K562 (cell line): ENCODE data around the gene SRPX. TPM values are rescaled to one million over a fixed set of nuclear protein-coding genes. Genes with fewer than 3 reads are reported as not detected.

Experiments
- ATAC-seq: fragments of 200-7000 bp; cut with Tn5 transposase; 3 replicates; pipeline ENCODE4 v1.9.1; 2020; ENCODE audit warnings: moderate library complexity
- BruUV-seq: library from RNA; stranded (reverse); fragments of 400-500 nt; replicated peaks from 2 replicates; lab custom pipeline; 2021; lab: Mats Ljungman, UMichigan
- CTCF ChIA-PET: fragments of 300-600 bp; formaldehyde crosslinking; extraction: SDS; loops from one replicate; lab custom pipeline; 2021; ENCODE audit warnings: low intra/inter-chr PET ratio; lab: Yijun Ruan, JAX
- POLR2A ChIA-PET: fragments of 300-600, 350-650 bp; sonication (Branson Sonifier 250); formaldehyde crosslinking; extraction: SDS; loops from one replicate; lab custom pipeline; 2021; ENCODE audit warnings: antibody characterized with exemption, inconsistent platforms; lab: Yijun Ruan, JAX
- DNase-seq, 4 experiments: peaks; one replicate each; pipeline versions ENCODE4 v3.0.0 to v3.0.0-alpha.2; 2011 to 2018; ENCODE audit warnings: low spot score in 3 of 4, mixed read lengths in 3 of 4; ENCODE audit errors: extremely low read depth in 1 of 4
- FAIRE-seq: peaks from 2 replicates; lab custom pipeline; 2011; peaks lifted over from hg19 to GRCh38; lab: Jason Lieb, UNC
- H2AFZ ChIP-seq: 2 replicates; pipeline ENCODE4 v1.6.0; 2011; ENCODE audit warnings: low read depth, low read length, control low read depth, inconsistent platforms
- H3K27ac ChIP-seq: fragments of 200-600 bp; 3 replicates; pipeline ENCODE4 v1.8.0; 2011; ENCODE audit warnings: low read depth, mild to moderate bottlenecking, control low read depth, inconsistent platforms, low read length, moderate library complexity, mixed read lengths; ENCODE audit errors: extremely low read depth
- H3K27me3 ChIP-seq, 2 experiments: fragments of 300-600 bp in 1 of 2; 2 replicates in 1 of 2; 3 replicates in 1 of 2; pipeline versions ENCODE4 v1.6.0 to v1.8.0; 2011; ENCODE audit warnings: inconsistent platforms in 2 of 2, low read length in 2 of 2, mild to moderate bottlenecking in 1 of 2, mixed read lengths in 1 of 2, moderate library complexity in 1 of 2; ENCODE audit not compliant: control insufficient read depth in 2 of 2, insufficient read depth in 2 of 2
- H3K36me3 ChIP-seq: fragments of 300-600 bp; 3 replicates; pipeline ENCODE4 v1.8.0; 2011; ENCODE audit warnings: mild to moderate bottlenecking, low read length, inconsistent platforms; ENCODE audit not compliant: control insufficient read depth, insufficient read depth
- H3K4me1 ChIP-seq, 2 experiments: fragments of 200-600 bp in 1 of 2; replicated peaks in 1 of 2; 2 replicates in 1 of 2; 3 replicates in 1 of 2; pipeline versions ENCODE4 v1.5.1 to v1.8.0; 2011; ENCODE audit warnings: inconsistent platforms in 2 of 2, low read length in 2 of 2, mild to moderate bottlenecking in 1 of 2, mixed read lengths in 1 of 2, moderate library complexity in 1 of 2; ENCODE audit not compliant: control insufficient read depth in 2 of 2, insufficient read depth in 2 of 2
- H3K4me2 ChIP-seq: 2 replicates; pipeline ENCODE4 v1.6.1; 2011; ENCODE audit warnings: low read length, control low read depth, inconsistent platforms, mixed read lengths; ENCODE audit not compliant: insufficient read depth
- H3K4me3 ChIP-seq: fragments of 200-600 bp; sonication (generic), shearing (Covaris generic); 2 replicates; pipeline ENCODE4 v1.5.1; 2016; ENCODE audit warnings: control low read depth, inconsistent platforms
- H3K79me2 ChIP-seq: fragments of 200-600 bp; 3 replicates; pipeline ENCODE4 v1.8.0; 2011; ENCODE audit warnings: low read length, inconsistent platforms; ENCODE audit not compliant: control insufficient read depth, insufficient read depth
- H3K9ac ChIP-seq, 2 experiments: 2 replicates each; pipeline versions ENCODE4 v1.6.0 to v1.6.1; 2011; ENCODE audit warnings: low read depth in 2 of 2, low read length in 2 of 2, control low read depth in 1 of 2, inconsistent platforms in 1 of 2, mild to moderate bottlenecking in 1 of 2, mixed read lengths in 1 of 2; ENCODE audit not compliant: insufficient read depth in 1 of 2
- H3K9me1 ChIP-seq: one replicate; pipeline ENCODE4 v1.6.0; 2011; ENCODE audit warnings: inconsistent platforms, mild to moderate bottlenecking, low read length, moderate library complexity; ENCODE audit not compliant: control insufficient read depth, insufficient read depth
- H3K9me3 ChIP-seq: replicated peaks from 2 replicates; pipeline ENCODE4 v1.5.1; 2011; ENCODE audit warnings: low read depth, low read length, inconsistent platforms; ENCODE audit not compliant: control insufficient read depth, insufficient read depth
- H4K20me1 ChIP-seq: replicated peaks from 2 replicates; pipeline ENCODE4 v1.6.1; 2011; ENCODE audit warnings: low read length, inconsistent platforms, mixed read lengths; ENCODE audit not compliant: control insufficient read depth, insufficient read depth
- ASH1L ChIP-seq: fragments of 450-650 bp; IDR thresholded peaks from 2 replicates; pipeline ENCODE4 v1.6.1; 2018; ENCODE audit warnings: borderline replicate concordance, mild to moderate bottlenecking, low read depth; ENCODE audit not compliant: partially characterized antibody
- CBX2 ChIP-seq: fragments of 200-600 bp; sonication (generic); IDR thresholded peaks from one replicate; pipeline ENCODE4 v1.6.1; 2012; ENCODE audit warnings: mild to moderate bottlenecking, low read length, inconsistent platforms; ENCODE audit not compliant: insufficient read depth, poor library complexity, severe bottlenecking
- CBX8 ChIP-seq: fragments of 200-600 bp; sonication (generic); IDR thresholded peaks from 2 replicates; pipeline ENCODE4 v1.6.1; 2012; ENCODE audit warnings: borderline replicate concordance, mixed run types, low read depth, mild to moderate bottlenecking, moderate library complexity, mixed read lengths, low read length, control low read depth, inconsistent platforms; ENCODE audit not compliant: poor library complexity, severe bottlenecking; ENCODE audit errors: extremely low read depth
- GTF2F1 ChIP-seq: IDR thresholded peaks from 2 replicates; pipeline ENCODE4 v1.6.1; 2011; ENCODE audit warnings: low read depth, low read length, improper control_type of control experiment
- MED1 ChIP-seq: sonication (generic); formaldehyde crosslinking; IDR thresholded peaks from 2 replicates; pipeline ENCODE4 v1.8.1; 2023; ENCODE audit warnings: missing genetic modification reagents, borderline replicate concordance
- NR4A1 ChIP-seq, 2 experiments: fragments of 250-450 bp in 1 of 2; fragments of 450-650 bp in 1 of 2; sonication (Bioruptor Pico) in 1 of 2; IDR thresholded peaks; 2 replicates each; pipeline versions ENCODE4 v1.4.0 to v1.6.1; 2016 to 2020; ENCODE audit warnings: mild to moderate bottlenecking in 2 of 2, missing compliant biosample characterization in 1 of 2, missing genetic modification characterization in 1 of 2, moderate library complexity in 1 of 2
- SMAD4 ChIP-seq: fragments of 250-450 bp; sonication (Bioruptor Pico); conservative IDR thresholded peaks from 2 replicates; pipeline ENCODE4 v1.8.0; 2021; ENCODE audit warnings: inconsistent platforms, mild to moderate bottlenecking, moderate library complexity
- SMARCA4 ChIP-seq: fragments of 450-650 bp; IDR thresholded peaks from 2 replicates; pipeline ENCODE4 v1.6.1; 2016
- SREBF1 ChIP-seq: fragments of 150-350 bp; IDR thresholded peaks from 2 replicates; pipeline ENCODE4 v1.6.1; 2014; ENCODE audit warnings: antibody characterized with exemption, low read depth, low read length, borderline replicate concordance
- ZNF347 ChIP-seq: fragments of 450-650 bp; formaldehyde crosslinking; IDR thresholded peaks from 2 replicates; pipeline ENCODE4 v1.4.0; 2020; ENCODE audit warnings: low read depth, mild to moderate bottlenecking, moderate library complexity
- ZNF766 ChIP-seq: fragments of 200-800 bp; sonication (Bioruptor generic); conservative IDR thresholded peaks from 2 replicates; pipeline ENCODE4 v1.6.1; 2016; ENCODE audit warnings: missing genetic modification characterization, missing compliant biosample characterization
- WGBS: fragments of 100-300 bp; shearing (Covaris generic); methylation state at CpG from one replicate; pipeline ENCODE4 v1.1.6; 2016; ENCODE audit warnings: low coverage, mixed read lengths; ENCODE audit not compliant: insufficient coverage; ENCODE audit errors: missing lambda C conversion rate; 5-methylcytosine and 5-hydroxymethylcytosine counted together
- in situ Hi-C: fragments of 300-500 bp; cut with MboI; formaldehyde crosslinking; loops from 4 replicates; pipeline ENCODE4 v1.15.0; 2018; ENCODE audit warnings: inconsistent platforms, mixed read lengths
- intact Hi-C: fragments of 100-400 bp; cut with micrococcal nuclease; formaldehyde crosslinking; loops from 2 replicates; pipeline ENCODE4 v1.14.2; 2022
- polyA plus RNA-seq, 8 experiments: library from polyadenylated mRNA; depleted of rRNA in 4 of 8; stranded (reverse) in 5 of 8; unstranded in 3 of 8; fragments of >200 nt; fragmentation: Nextera tagmentation in 2 of 8; fragmentation: Illumina TruSeq in 1 of 8; extraction: Ambion mirVana in 2 of 8; extraction: Trizol in 1 of 8; gene quantifications; 2 replicates each; pipeline versions ENCODE4 v1.2.1 to v1.2.3, GENCODE V29; 2011 to 2014; ENCODE audit warnings: inconsistent platforms in 1 of 8, missing spikeins in 1 of 8
- total RNA-seq, 7 experiments: library from RNA; depleted of rRNA in 6 of 7; stranded (reverse); fragments of >200 nt in 6 of 7; fragmentation: Illumina TruSeq in 2 of 7; extraction: Trizol in 2 of 7; gene quantifications; 2 replicates each; pipeline versions ENCODE4 v1.2.1 to v1.2.3, GENCODE V29; 2011 to 2021; ENCODE audit warnings: low replicate concordance in 1 of 7
- TF ChIP-seq, protein P1 (sequence below): sonication (generic); formaldehyde crosslinking; IDR thresholded peaks from 2 replicates; pipeline ENCODE4 v1.8.0; 2022; ENCODE audit warnings: mild to moderate bottlenecking, missing genetic modification reagents
- TF ChIP-seq, protein P2 (sequence below): fragments of 250-450 bp; sonication (Bioruptor Pico); IDR thresholded peaks from 2 replicates; pipeline ENCODE4 v1.5.0; 2021
- TF ChIP-seq, protein P3 (sequence below): fragments of 450-650 bp; IDR thresholded peaks from 2 replicates; pipeline ENCODE4 v1.7.1; 2018; ENCODE audit warnings: mild to moderate bottlenecking, low read depth; ENCODE audit not compliant: partially characterized antibody

SRPX gene
- total and polyA plus RNA-seq, 9 of the 15 experiments (the other 6 are each of a cell fraction or from before 2014, with no cell fraction given), result 0.11 to 0.77 (median 0.38) TPM; not detected in 2

DNA sequence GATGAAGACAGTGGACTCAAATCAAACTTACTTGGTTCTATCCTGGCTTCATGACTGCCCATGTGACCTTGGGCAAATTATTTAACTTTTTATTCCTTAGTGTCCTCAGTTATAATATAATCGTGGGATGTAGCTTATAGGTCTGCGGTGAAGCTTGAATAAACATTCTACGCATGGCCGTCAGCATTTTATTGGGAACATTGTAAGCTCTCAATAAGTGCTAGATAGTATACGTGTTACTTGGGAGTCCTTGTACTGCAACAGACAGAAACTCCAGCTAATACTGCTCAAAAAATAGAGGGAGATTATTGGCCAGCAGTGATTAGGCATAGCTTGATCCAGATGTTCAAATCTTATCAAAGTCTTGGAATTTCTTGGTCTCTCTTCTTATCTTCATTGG is 109.5 kb downstream of the SRPX start:
- no peaks in the 10 kb centered on the region for H3K9me3 ChIP-seq
- no TSS peak for BruUV-seq
- TF ChIP-seq, protein P1, sequence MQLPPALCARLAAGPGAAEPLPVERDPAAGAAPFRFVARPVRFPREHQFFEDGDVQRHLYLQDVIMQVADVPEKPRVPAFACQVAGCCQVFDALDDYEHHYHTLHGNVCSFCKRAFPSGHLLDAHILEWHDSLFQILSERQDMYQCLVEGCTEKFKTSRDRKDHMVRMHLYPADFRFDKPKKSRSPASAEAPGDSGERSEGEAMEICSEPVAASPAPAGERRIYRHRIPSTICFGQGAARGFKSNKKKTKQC (CRISPR knock-in tag), result no peak
- TF ChIP-seq ZNF766 (CRISPR knock-in tag), result no peak
- TF ChIP-seq GTF2F1, result no peak
- no peak for TF ChIP-seq SREBF1
- no peak for TF ChIP-seq NR4A1 (CRISPR knock-in tag; IDR thresholded peaks at IDR 0.05)
- TF ChIP-seq NR4A1 (tag; IDR thresholded peaks at IDR 0.05), result no peak
- TF ChIP-seq SMAD4 (CRISPR knock-in tag), result no peak
- no peak for TF ChIP-seq CBX2
- TF ChIP-seq ASH1L, result no peak
- TF ChIP-seq, protein P2, sequence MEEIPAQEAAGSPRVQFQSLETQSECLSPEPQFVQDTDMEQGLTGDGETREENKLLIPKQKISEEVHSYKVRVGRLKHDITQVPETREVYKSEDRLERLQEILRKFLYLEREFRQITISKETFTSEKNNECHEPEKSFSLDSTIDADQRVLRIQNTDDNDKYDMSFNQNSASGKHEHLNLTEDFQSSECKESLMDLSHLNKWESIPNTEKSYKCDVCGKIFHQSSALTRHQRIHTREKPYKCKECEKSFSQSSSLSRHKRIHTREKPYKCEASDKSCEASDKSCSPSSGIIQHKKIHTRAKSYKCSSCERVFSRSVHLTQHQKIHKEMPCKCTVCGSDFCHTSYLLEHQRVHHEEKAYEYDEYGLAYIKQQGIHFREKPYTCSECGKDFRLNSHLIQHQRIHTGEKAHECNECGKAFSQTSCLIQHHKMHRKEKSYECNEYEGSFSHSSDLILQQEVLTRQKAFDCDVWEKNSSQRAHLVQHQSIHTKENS (CRISPR knock-in tag), result no peak
- TF ChIP-seq, protein P3, sequence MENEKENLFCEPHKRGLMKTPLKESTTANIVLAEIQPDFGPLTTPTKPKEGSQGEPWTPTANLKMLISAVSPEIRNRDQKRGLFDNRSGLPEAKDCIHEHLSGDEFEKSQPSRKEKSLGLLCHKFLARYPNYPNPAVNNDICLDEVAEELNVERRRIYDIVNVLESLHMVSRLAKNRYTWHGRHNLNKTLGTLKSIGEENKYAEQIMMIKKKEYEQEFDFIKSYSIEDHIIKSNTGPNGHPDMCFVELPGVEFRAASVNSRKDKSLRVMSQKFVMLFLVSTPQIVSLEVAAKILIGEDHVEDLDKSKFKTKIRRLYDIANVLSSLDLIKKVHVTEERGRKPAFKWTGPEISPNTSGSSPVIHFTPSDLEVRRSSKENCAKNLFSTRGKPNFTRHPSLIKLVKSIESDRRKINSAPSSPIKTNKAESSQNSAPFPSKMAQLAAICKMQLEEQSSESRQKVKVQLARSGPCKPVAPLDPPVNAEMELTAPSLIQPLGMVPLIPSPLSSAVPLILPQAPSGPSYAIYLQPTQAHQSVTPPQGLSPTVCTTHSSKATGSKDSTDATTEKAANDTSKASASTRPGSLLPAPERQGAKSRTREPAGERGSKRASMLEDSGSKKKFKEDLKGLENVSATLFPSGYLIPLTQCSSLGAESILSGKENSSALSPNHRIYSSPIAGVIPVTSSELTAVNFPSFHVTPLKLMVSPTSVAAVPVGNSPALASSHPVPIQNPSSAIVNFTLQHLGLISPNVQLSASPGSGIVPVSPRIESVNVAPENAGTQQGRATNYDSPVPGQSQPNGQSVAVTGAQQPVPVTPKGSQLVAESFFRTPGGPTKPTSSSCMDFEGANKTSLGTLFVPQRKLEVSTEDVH, result no peak
- no peak for TF ChIP-seq ZNF347 (CRISPR knock-in tag)
- TF ChIP-seq CBX8, result no peak
- no peak for TF ChIP-seq MED1 (CRISPR knock-in tag)
- TF ChIP-seq SMARCA4, result no peak
- TF ChIP-seq, all 486 proteins: peak for 0
- Histone ChIP-seq H3K4me3 (no peak overlapping the region), H3K79me2 (no peaks in the 10 kb centered on the region), H3K4me1 (no peaks in the 10 kb centered on the region; a peak in 1 of 5 replicates), H3K4me2 (no peak overlapping the region), H3K27ac (no peak overlapping the region), H3K36me3 (no peaks in the 10 kb centered on the region), H3K27me3 (no peaks in the 10 kb centered on the region), H4K20me1 (no peaks in the 10 kb centered on the region), H2AFZ (no peak overlapping the region), H3K9me1 (no peaks in the 10 kb centered on the region), H3K9ac (no peak overlapping the region)
- ChIA-PET CTCF (no interaction called here), POLR2A (interaction anchor here (2.0 kb wide), 1 partner anchor 12 kb away, joined by 6 read pairs; no protein-coding TSS in a partner anchor)
- in situ Hi-C loops, result no loop called here
- ATAC-seq, result no peak
- 14% methylated on average over 5 of the region's 5 CpGs for WGBS
- DNase-seq, result no peak
- intact Hi-C loops, result no loop called here
- FAIRE-seq, result no peak
